ENCODE measurements around the gene KANK3.

Gene KANK3

GRCh38 chr19:8331263-8331845 is 11.7 kb downstream of the KANK3 start:
- TF ChIP-seq, protein P1, sequence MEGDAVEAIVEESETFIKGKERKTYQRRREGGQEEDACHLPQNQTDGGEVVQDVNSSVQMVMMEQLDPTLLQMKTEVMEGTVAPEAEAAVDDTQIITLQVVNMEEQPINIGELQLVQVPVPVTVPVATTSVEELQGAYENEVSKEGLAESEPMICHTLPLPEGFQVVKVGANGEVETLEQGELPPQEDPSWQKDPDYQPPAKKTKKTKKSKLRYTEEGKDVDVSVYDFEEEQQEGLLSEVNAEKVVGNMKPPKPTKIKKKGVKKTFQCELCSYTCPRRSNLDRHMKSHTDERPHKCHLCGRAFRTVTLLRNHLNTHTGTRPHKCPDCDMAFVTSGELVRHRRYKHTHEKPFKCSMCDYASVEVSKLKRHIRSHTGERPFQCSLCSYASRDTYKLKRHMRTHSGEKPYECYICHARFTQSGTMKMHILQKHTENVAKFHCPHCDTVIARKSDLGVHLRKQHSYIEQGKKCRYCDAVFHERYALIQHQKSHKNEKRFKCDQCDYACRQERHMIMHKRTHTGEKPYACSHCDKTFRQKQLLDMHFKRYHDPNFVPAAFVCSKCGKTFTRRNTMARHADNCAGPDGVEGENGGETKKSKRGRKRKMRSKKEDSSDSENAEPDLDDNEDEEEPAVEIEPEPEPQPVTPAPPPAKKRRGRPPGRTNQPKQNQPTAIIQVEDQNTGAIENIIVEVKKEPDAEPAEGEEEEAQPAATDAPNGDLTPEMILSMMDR (IDR thresholded peaks at IDR 0.05; ENCODE audit: insufficient read depth, missing control alignments), result no peak
- DNase-seq (ENCODE audit: insufficient read length, low spot score), result no peak
- FAIRE-seq, result no peak

GRCh38 chr19:8329996-8330395 is 13.1 kb downstream of the KANK3 start:
- DNase-seq (ENCODE audit: insufficient read length, low spot score) (no peak), FAIRE-seq (no peak)
- TF ChIP-seq, protein P1 (IDR thresholded peaks at IDR 0.05; ENCODE audit: insufficient read depth, missing control alignments), result no peak

DNA sequence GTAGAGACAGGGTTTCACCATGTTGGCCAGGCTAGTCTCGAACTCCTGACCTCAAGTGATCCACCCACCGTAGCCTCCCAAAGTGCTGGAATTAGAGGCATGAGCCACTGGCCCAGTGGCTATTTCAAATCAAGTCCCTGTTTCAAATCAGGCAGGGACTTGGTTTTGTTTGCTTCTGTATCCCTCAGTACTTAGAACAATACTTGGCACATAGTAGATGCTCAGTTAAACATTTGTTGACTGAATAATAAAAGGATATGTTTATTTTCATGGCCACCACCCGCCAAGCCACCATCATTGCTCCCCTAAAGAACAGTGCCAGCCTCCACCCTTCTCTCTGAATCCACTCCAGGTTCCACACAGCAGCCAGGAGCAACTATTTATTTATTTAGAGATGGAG is 17.6 kb downstream of the KANK3 start:
- TF ChIP-seq, protein P1 (IDR thresholded peaks at IDR 0.05; ENCODE audit: insufficient read depth, missing control alignments), result no peak
- DNase-seq (ENCODE audit: insufficient read length, low spot score), result no peak
- FAIRE-seq, result no peak

GRCh38 chr19:8324186-8325050 is 18.6 kb downstream of the KANK3 start:
- FAIRE-seq, result no peak
- DNase-seq (ENCODE audit: insufficient read length, low spot score), result no peak
- TF ChIP-seq, protein P1 (IDR thresholded peaks at IDR 0.05; ENCODE audit: insufficient read depth, missing control alignments), result no peak

DNA sequence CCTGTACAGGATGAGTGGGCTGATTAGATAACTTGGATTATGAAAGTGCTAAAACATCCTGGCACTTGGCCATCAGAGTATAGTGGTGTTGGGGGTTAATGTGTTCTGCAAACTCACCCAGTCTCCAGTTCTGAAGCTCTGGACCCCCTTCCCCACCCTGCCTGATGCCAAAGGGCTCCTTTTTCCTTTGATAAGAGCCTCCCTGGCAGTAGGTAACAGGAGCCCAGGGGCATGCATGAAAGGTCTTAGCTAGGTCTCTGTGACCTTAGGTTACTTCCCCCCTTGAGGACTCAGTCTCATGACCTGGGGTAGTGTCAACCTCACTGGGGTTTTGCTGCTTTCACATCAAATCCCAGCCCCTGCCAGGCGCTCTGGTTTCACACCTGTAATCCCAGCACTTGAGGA is 19.3 kb downstream of the KANK3 start:
- FAIRE-seq (no peak), DNase-seq (ENCODE audit: insufficient read length, low spot score) (no peak)
- TF ChIP-seq, protein P1 (IDR thresholded peaks at IDR 0.05; ENCODE audit: insufficient read depth, missing control alignments), result no peak

GRCh38 chr19:8322638-8322997 is 20.4 kb downstream of the KANK3 start:
- DNase-seq (ENCODE audit: insufficient read length, low spot score) (no peak), FAIRE-seq (no peak)
- TF ChIP-seq, protein P1 (IDR thresholded peaks at IDR 0.05; ENCODE audit: insufficient read depth, missing control alignments), result no peak

Data from D721Med (cell line).